Measurements from ENCODE around the gene NWD2. TPM values are rescaled to one million over a fixed set of nuclear protein-coding genes. Genes with fewer than 3 reads are reported as not detected.

The NWD2 gene
- total RNA-seq, 1 experiment from 2014 or later, result under 0.01 TPM

DNA sequence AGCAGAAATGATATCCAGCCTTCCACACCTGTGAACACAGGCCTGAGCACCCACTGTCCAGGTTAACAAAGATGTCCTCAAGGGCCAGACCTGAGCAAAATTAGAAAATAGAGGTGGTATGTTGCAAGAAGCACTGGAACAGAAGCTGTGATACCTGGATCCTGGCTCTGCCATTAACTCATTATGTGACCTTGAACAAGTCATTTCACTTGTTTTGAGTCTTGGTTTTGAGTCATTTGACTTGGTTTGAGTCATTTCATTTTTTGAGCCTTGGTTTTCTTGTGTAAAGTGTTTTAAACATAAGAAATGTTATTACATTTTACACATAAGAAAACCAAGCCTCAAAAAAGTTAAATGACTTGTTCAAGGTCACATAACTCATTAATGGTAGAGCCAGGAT, 2.9 kb upstream of the NWD2 start:
- Histone ChIP-seq H3K79me2 (ENCODE audit: low read length) (no peaks in the 10 kb centered on the region), H2AFZ (ENCODE audit: low read length) (no peak overlapping the region), H3F3A (ENCODE audit: low read length, unreplicated experiment) (no peaks in the 10 kb centered on the region), H3K4me1 (ENCODE audit: insufficient read depth, low read length) (no peaks in the 10 kb centered on the region), H3K36me3 (ENCODE audit: low read depth, low read length) (no peaks in the 10 kb centered on the region), H3K4me2 (ENCODE audit: low read length) (no peak overlapping the region), H3K9me2 (replicated peaks; ENCODE audit: low read length) (no peaks in the 10 kb centered on the region), H4K20me1 (ENCODE audit: low read length) (no peaks in the 10 kb centered on the region), H3K27me3 (ENCODE audit: low read length) (peaks cover 27% of the 10 kb centered on the region), H3K9me3 (ENCODE audit: low read length) (no peaks in the 10 kb centered on the region), H3K4me3 (ENCODE audit: low read length) (no peak overlapping the region), H3K9ac (ENCODE audit: low read length) (no peak overlapping the region), H3K27ac (ENCODE audit: low read length) (no peak overlapping the region)
- ChIA-PET POLR2A (ENCODE audit: unreplicated experiment) (no interaction called here), CTCF (no interaction called here)
- ATAC-seq (no peak), DNase-seq (no peak)
- intact Hi-C loops (cut with micrococcal nuclease), result no loop called here
- no peak for TF ChIP-seq EZH2phosphoT487 (IDR thresholded peaks at IDR 0.05; ENCODE audit: borderline replicate concordance, low read length)
- TF ChIP-seq, protein P1, sequence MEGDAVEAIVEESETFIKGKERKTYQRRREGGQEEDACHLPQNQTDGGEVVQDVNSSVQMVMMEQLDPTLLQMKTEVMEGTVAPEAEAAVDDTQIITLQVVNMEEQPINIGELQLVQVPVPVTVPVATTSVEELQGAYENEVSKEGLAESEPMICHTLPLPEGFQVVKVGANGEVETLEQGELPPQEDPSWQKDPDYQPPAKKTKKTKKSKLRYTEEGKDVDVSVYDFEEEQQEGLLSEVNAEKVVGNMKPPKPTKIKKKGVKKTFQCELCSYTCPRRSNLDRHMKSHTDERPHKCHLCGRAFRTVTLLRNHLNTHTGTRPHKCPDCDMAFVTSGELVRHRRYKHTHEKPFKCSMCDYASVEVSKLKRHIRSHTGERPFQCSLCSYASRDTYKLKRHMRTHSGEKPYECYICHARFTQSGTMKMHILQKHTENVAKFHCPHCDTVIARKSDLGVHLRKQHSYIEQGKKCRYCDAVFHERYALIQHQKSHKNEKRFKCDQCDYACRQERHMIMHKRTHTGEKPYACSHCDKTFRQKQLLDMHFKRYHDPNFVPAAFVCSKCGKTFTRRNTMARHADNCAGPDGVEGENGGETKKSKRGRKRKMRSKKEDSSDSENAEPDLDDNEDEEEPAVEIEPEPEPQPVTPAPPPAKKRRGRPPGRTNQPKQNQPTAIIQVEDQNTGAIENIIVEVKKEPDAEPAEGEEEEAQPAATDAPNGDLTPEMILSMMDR (conservative IDR thresholded peaks at IDR 0.05; ENCODE audit: low read depth, low read length), result no peak
- no peak for TF ChIP-seq EZH2 (IDR thresholded peaks at IDR 0.05; ENCODE audit: low read length, unreplicated experiment)
- no TSS peak for BruUV-seq (replicated peaks)

- Histone ChIP-seq H4K20me1 (ENCODE audit: low read length) (no peaks in the 10 kb centered on the region), H3F3A (ENCODE audit: low read length, unreplicated experiment) (no peaks in the 10 kb centered on the region), H3K36me3 (ENCODE audit: low read depth, low read length) (no peaks in the 10 kb centered on the region), H3K79me2 (ENCODE audit: low read length) (no peaks in the 10 kb centered on the region), H3K4me3 (ENCODE audit: low read length) (no peak overlapping the region), H3K9me3 (ENCODE audit: low read length) (no peaks in the 10 kb centered on the region), H2AFZ (ENCODE audit: low read length) (no peak overlapping the region), H3K4me2 (ENCODE audit: low read length) (no peak overlapping the region), H3K9me2 (replicated peaks; ENCODE audit: low read length) (no peaks in the 10 kb centered on the region), H3K4me1 (ENCODE audit: insufficient read depth, low read length) (no peaks in the 10 kb centered on the region), H3K9ac (ENCODE audit: low read length) (no peak overlapping the region), H3K27ac (ENCODE audit: low read length) (no peak overlapping the region), H3K27me3 (ENCODE audit: low read length) (peaks cover 34% of the 10 kb centered on the region)
- CTCF ChIA-PET, result no interaction called here
- TF ChIP-seq, protein P1 (conservative IDR thresholded peaks at IDR 0.05; ENCODE audit: low read depth, low read length), result no peak; the same call in 1 of the 2 replicates
- no peak for TF ChIP-seq EZH2 (IDR thresholded peaks at IDR 0.05; ENCODE audit: low read length, unreplicated experiment)
- POLR2A ChIA-PET (ENCODE audit: unreplicated experiment), result interaction anchor here (0.7 kb wide), 1 partner anchor 167 kb away, joined by 3 read pairs; no protein-coding TSS in a partner anchor
- intact Hi-C loops (cut with micrococcal nuclease), result no loop called here
- no peak for DNase-seq
- ATAC-seq, result no peak
- no TSS peak for BruUV-seq (replicated peaks)
These were observed 1.5 kb upstream of the NWD2 start for GRCh38 chr4:37243051-37243450.

- Histone ChIP-seq H3K4me3 (ENCODE audit: low read length) (no peak overlapping the region), H2AFZ (ENCODE audit: low read length) (no peak overlapping the region), H4K20me1 (ENCODE audit: low read length) (no peaks in the 10 kb centered on the region), H3K36me3 (ENCODE audit: low read depth, low read length) (no peaks in the 10 kb centered on the region), H3K4me1 (ENCODE audit: insufficient read depth, low read length) (no peaks in the 10 kb centered on the region), H3F3A (ENCODE audit: low read length, unreplicated experiment) (no peaks in the 10 kb centered on the region), H3K79me2 (ENCODE audit: low read length) (no peaks in the 10 kb centered on the region), H3K9me2 (replicated peaks; ENCODE audit: low read length) (no peaks in the 10 kb centered on the region), H3K4me2 (ENCODE audit: low read length) (no peak overlapping the region), H3K9me3 (ENCODE audit: low read length) (no peaks in the 10 kb centered on the region), H3K27ac (ENCODE audit: low read length) (no peak overlapping the region), H3K27me3 (ENCODE audit: low read length) (peaks cover 37% of the 10 kb centered on the region), H3K9ac (ENCODE audit: low read length) (no peak overlapping the region)
- POLR2A ChIA-PET (ENCODE audit: unreplicated experiment), result no interaction called here
- intact Hi-C loops (cut with micrococcal nuclease), result no loop called here
- CTCF ChIA-PET, result no interaction called here
- ATAC-seq (no peak), DNase-seq (no peak)
- TF ChIP-seq EZH2 (IDR thresholded peaks at IDR 0.05; ENCODE audit: low read length, unreplicated experiment) (no peak), EZH2phosphoT487 (IDR thresholded peaks at IDR 0.05; ENCODE audit: borderline replicate concordance, low read length) (no peak)
- TF ChIP-seq, protein P1 (conservative IDR thresholded peaks at IDR 0.05; ENCODE audit: low read depth, low read length), result no peak
- no TSS peak for BruUV-seq (replicated peaks)
These were observed 591 bp upstream of the NWD2 start for GRCh38 chr4:37243722-37244582.
